Skin epidermis (tissue), 12 donors: Measurements from ENCODE around the gene PDE6B.
A peak's percentile ranks its signal among the peaks of the same experiment; 100 is the strongest.
"Not testable (repeated sequence)": the region's sequence is repeated elsewhere in the genome, so short reads cannot be mapped to it uniquely, and the experiment has no call there.

Experiments
- H3K27ac ChIP-seq, 21 experiments: fragments of 200-600 bp; sonication (generic) in 11 of 21; one replicate each; pipeline ENCODE4 v1.5.0; 2020; ENCODE audit warnings: mild to moderate bottlenecking in 3 of 21, inconsistent platforms in 2 of 21, moderate library complexity in 2 of 21
- H3K4me3 ChIP-seq, 7 experiments: fragments of 200-600 bp; sonication (generic) in 2 of 7; one replicate each; pipeline ENCODE4 v1.5.0; 2020; ENCODE audit warnings: inconsistent platforms in 2 of 7, mild to moderate bottlenecking in 2 of 7, moderate library complexity in 1 of 7

PDE6B gene

GRCh38 chr4:624705-625590 is at the start of gene PDE6B:
PDE6B (plus strand) TSS chr4:625573; CDS start chr4:625627, 54 bp downstream.
- H3K27ac ChIP-seq = no peak within 1 kb of the TSS

GRCh38 chr4:576245-576821 is 49.0 kb upstream of the PDE6B start, which contains the start of gene TMEM271:
TMEM271 (minus strand) TSS chr4:576295; CDS start chr4:576062, 233 bp downstream.
- peak within 1 kb of the TSS in 4 of 7 experiments; percentile 10 to 40 (median 16) for H3K4me3 ChIP-seq

More at GRCh38 chr4:624705-625590, at the start of gene PDE6B:
- no peak within 1 kb of the TSS for H3K4me3 ChIP-seq

DNA sequence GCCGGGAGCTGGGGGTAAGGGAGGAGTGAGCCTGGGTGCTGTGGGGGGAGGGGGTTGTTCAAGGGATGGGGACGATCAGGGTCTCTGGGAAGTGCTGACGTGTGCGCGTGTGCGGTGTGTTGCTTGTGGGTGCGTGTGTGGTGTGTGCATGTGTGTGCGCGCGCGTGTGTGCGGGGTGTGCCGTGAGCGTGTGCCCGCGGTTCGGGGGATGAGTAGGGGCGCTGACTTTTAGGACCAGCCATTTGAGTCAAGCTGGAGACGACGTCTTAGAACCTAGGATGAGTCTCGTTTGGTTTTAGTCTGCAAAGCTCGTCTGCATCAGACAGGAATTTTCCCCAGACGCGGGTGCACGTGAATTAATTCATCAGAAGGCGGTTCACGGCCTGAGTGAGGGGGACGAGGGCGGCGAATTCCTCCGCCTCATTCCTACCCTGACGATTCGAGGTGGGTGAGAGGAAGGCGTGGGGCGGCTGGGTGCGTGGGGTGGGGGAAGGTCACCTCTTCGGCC is 48.3 kb upstream of the PDE6B start:
- peak overlapping the region in 2 of 7 experiments; percentile 1 to 10 for H3K4me3 ChIP-seq
- no peak overlapping the region for H3K27ac ChIP-seq

More at GRCh38 chr4:576245-576821, 49.0 kb upstream of the PDE6B start, which contains the start of gene TMEM271:
- peak within 1 kb of the TSS in 2 of 21 experiments; percentile 21 to 79 for H3K27ac ChIP-seq

GRCh38 chr4:577499-578450 is 47.6 kb upstream of the PDE6B start:
- Histone ChIP-seq H3K4me3 (peak overlapping the region in 2 of 7 experiments; percentile 1 to 10), H3K27ac (no peak overlapping the region)

DNA sequence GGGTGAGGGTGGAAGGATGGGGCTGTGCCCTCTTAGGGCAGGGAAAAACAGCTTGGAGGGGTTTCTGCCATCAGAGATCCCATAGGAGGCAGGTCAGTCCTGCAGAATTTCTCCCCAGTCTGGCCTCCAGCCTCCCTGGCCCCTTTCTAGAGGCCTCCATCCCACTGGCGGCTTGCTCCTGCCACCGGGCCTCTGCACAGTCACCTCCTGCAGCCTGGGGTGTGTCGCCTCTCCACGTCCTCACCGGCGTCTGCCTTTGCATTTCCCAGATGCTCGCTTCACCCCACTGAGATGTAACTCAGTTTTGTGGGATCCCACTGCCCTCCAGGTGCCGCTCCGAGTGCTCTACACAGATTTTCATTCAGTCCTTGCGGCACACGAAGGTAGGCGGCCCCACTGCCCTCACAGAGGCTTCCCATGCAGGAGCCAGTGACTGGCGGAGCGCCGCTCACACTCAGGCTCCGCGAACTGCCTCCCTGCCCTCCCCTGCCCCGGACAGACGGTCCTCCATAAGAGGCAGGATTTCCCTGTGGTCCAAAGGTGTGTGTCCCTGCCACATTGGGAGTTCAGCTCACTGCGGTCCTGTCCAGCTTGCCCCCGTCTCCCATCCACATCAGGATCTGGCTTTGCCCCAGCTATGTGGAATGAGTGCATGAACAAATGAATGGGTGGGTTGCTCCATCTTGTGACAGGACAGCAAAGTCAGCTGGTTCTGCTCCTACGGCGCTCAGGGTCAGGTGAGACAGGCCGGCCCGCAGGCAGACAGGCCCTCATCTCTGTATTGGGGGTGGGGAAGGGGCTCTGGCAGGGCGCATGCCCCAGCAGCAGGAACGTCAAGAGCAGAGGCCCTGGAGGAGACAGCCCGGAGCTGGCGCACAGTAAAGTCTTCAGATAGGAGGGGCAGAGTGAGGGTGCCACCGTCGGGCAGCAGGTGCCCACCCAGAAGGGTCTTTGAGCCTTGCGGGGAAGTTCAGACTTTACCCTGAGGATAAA is 46.6 kb upstream of the PDE6B start:
- Histone ChIP-seq H3K4me3 (no peak overlapping the region), H3K27ac (no peak overlapping the region)

- Histone ChIP-seq H3K27ac (no peak overlapping the region), H3K4me3 (no peak overlapping the region)
Observed at GRCh38 chr4:579543-580175, 45.7 kb upstream of the PDE6B start.

- Histone ChIP-seq H3K4me3 (no peak overlapping the region), H3K27ac (no peak overlapping the region)
Observed at GRCh38 chr4:581181-581580, 44.2 kb upstream of the PDE6B start.

- no peak overlapping the region for H3K4me3 ChIP-seq
- H3K27ac ChIP-seq = no peak overlapping the region
Observed at GRCh38 chr4:581753-582361, 43.5 kb upstream of the PDE6B start.

- Histone ChIP-seq H3K4me3 (no peak overlapping the region), H3K27ac (no peak overlapping the region)
Observed at GRCh38 chr4:583820-584219, 41.6 kb upstream of the PDE6B start.

- Histone ChIP-seq H3K4me3 (no peak overlapping the region), H3K27ac (no peak overlapping the region)
Observed at GRCh38 chr4:587671-588350, 37.6 kb upstream of the PDE6B start.

DNA sequence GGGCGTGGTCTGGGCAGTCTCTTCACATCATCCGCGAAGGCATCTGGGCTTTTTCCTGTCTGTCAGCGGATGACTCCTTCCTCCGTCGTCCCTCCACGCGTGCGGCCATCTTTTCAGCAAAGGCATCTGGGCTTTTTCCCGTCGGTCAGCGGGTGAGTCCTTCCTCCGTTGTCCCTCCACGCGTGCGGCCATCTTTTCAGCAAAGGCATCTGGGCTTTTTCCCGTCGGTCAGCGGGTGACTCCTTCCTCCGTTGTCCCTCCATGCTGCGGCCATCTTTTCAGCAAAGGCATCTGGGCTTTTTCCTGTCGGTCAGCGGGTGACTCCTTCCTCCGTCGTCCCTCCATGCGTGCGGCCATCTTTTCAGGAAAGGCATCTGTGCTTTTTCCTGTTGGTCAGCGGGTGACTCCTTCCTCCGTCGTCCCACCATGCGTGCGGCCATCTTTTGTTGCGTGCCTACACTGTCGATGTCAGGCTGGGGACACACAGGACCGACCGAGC is 37.0 kb upstream of the PDE6B start:
- Histone ChIP-seq H3K4me3 (no peak overlapping the region), H3K27ac (no peak overlapping the region)

DNA sequence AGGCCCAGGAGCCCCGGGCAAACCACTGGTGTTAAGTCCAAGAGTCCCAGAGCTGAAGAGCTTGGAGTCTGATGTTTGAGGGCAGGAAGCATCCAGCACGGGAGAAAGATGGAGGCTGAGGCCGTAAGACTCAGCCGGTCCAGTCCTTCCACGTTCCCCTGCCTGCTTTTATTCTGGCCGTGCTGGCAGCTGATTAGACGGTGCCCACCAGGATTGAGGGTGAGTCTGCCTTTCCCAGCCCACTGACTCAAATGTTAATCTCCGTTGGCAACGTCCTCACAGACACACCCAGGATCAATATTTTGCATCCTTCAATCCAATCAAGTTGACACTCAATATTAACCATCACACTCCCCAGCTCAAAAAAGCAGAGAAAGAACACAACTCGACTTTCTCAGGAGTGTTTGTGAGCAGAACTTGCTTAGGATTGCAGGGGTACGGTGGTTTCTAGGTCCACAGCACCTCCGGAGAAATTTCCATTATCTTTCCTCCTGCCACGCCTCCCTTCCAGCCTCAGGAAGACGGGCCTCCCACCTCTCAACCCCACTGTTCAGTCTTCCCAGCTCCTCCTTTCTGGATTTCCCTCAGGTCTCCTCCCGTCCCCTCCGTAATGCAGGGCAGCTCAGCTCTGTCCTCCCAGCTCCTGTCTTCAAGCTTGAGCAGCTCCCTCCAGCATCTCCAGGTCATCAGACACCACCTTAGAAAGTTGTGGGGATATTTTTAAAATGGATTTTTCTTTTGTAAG is 36.0 kb upstream of the PDE6B start:
- H3K27ac ChIP-seq = no peak overlapping the region
- H3K4me3 ChIP-seq = no peak overlapping the region

GRCh38 chr4:590313-590841 is 35.0 kb upstream of the PDE6B start:
- H3K4me3 ChIP-seq = no peak overlapping the region

GRCh38 chr4:592178-592577 is 33.2 kb upstream of the PDE6B start:
- not testable (repeated sequence) for H3K4me3 ChIP-seq, H3K27ac ChIP-seq

More at GRCh38 chr4:590313-590841, 35.0 kb upstream of the PDE6B start:
- H3K27ac ChIP-seq = no peak overlapping the region

GRCh38 chr4:592825-593520 is 32.4 kb upstream of the PDE6B start:
- Histone ChIP-seq H3K27ac (no peak overlapping the region), H3K4me3 (no peak overlapping the region)
